HG03565 (cell line): ENCODE measurements around the gene NPIPB12.
"Not testable (repeated sequence)": the region's sequence is repeated elsewhere in the genome, so short reads cannot be mapped to it uniquely, and the experiment has no call there.

Source experiments
- ATAC-seq: cut with Tn5 transposase; IDR thresholded peaks from one replicate; pipeline ENCODE4 v1.9.1; 2021; ENCODE audit warnings: mild to moderate bottlenecking, moderate library complexity; ENCODE audit not compliant: unreplicated experiment

NPIPB12 gene

DNA sequence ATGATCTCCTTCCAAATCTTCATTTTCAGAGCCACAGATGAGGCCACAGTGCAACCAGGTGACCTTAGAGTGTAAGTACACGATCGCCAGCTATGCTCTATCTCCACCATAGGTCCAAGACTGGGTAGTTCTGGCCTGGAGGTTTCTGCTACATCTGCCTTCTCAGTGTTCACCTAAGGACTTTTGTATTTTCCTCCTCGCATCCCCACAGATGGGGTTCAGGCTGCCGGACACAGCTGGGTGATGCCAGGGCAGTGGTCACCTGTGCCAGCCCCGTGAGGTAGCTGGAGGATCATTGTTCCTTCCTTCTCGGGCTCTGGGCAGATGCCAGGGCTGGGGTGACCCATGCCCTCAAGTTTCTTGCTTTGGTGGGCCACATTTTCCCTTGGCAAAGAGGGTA, at the start of gene NPIPB12:
Gene NPIPB12 (minus strand): TSS at position 101 of the 400 bp plus-strand sequence.
- not testable (repeated sequence) for ATAC-seq

GRCh38 chr16:29521520-29521919, 15.3 kb upstream of the NPIPB12 start:
- ATAC-seq: not testable (repeated sequence)

DNA sequence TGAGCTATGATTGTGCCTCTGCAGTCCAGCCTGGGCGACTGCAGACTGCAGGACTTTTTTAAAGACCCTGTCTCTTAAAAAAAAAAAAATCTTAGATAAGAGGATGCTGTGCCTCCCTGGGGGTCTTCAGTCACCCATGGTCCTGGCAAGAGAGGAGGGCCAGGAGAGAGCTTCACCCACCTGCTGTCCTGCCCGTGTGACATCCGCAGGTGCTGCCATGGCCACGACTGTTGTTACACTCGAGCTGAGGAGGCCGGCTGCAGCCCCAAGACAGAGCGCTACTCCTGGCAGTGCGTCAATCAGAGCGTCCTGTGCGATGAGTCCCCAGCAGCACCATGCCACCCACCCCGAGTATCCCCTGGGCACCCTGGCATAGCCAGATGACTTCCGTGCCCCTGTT, 23.9 kb downstream of the NPIPB12 start:
- ATAC-seq: not testable (repeated sequence)

DNA sequence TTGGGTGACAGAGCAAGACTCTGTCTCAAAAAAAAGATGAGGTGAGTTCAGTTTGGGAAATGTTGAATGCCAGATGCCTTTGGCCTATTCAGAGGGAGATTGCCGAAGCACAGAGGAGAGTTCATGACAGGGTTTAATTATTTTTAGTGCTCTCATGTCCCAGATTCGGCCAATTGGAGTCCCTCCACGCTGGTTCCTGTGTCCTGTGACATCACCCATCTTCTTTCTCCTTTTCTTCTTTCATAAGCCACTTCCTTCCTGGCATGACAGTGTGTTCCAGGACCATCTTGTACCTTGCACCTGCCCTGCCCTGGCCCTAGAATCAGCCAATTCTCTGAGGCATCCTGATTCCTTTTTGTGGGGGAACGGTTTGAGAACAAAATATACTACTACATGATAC, 34.1 kb downstream of the NPIPB12 start:
- not testable (repeated sequence) for ATAC-seq

DNA sequence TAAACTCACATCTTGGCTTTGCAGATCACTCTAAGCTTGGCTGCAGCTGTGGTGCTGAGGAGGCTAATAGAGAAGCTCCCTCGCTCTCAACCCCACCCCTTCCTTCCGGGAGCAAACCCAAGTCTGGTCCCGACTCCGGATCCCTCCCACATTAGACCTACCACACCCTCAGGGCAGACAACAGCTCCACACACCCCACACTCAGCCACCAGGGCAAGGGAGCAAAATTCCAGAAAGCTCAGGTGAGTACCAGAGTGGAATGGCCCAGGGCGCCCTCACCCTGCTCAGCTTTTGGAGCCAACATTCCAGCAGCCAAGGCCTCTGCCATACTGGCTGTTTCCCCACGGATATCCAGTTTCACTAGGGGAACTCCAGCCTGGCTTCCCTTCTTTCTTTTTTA, 36.5 kb downstream of the NPIPB12 start:
- not testable (repeated sequence) for ATAC-seq

- ATAC-seq: not testable (repeated sequence)
Observed at GRCh38 chr16:29467654-29468366, 38.4 kb downstream of the NPIPB12 start.

GRCh38 chr16:29466904-29467303, 39.3 kb downstream of the NPIPB12 start:
- ATAC-seq: not testable (repeated sequence)

DNA sequence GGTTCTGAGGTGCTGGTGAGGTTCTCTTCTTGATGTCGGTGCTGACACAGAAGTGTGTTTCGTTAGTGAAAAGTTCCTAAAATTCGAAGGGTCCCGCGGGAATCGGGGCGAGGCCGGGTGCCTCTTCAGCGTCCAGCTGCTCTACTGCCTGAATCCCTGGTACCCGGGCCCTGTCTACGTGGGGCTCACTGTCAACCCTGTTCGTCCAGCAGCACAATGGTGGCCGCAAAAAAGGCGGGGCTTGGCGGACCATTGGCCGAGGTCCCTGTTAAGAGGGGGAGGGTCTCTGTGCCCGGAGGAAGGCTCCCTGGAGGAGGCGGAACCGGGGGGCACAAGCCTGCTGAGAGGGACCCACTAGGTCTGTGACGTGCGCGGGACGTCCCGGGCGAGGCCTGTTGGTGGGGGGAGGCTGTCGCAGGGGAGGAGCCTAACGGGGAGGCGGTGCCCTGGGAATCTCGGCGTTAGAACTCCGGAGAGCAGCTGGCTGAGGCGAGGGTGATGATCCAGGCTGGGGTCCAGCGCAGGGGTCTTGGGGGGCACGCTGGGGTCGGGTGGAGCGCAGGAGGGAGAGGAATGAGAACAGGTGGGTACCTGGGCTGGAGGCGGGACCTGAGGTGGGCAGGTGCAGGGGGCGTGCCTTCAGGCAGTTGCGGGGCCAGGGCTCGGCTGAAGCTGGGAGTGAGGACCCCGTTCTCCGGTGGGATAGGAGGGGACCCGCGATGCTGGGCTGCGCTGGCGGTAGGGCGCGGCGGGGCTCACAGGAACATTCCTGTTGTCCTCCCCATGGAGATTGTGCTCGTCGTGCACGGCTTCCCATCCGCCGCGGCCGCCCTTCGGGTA, 40.0 kb downstream of the NPIPB12 start:
- not testable (repeated sequence) for ATAC-seq

- ATAC-seq: not testable (repeated sequence)
Observed at GRCh38 chr16:29460647-29461030, 45.6 kb downstream of the NPIPB12 start.

DNA sequence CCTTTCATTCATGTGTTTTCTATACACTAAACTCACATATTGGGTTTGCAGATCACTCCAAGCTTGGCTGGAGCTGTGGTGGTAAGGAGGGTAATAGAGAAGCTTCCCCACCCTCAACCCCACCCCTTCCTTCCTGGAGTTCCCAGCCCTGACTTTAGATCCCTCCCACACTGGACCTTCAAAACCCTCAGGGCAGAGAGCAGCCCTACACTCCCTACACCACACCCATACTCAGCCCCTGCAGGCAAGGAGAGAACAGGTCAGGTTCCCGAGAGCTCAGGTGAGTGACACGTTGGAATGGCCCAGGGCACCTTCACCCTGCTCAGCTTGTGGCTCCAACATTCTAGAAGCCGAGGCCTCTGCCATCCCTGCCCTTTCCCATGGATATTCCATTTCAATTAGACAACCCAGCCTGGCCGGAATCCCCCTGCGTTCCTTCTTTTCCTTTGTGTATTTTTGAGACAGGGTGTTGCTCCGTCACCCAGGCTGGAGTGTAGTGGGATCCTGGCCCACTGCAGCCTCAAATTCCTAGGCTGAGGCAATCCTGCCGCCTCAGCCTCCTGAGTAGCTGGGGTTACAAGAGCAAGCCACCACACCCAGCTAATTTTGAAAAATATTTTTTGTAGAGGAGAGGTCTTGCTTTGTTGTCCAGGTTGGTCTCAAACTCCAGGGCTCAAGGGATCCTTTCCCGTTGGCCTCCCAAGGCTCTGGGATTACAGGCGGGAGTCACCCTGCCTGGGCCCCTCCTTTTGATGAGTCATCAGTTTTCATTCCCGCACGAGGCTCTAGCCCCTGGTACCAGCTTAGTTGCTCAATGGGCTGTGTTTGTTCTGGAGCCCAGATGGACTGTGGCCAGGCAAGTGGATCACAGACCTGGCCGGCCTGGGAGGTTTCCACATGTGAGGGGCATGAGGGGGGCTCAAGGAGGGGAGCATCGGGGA, 46.2 kb downstream of the NPIPB12 start, which contains the start of gene SULT1A4:
Gene SULT1A4 (plus strand): TSS at position 208 of the 941 bp plus-strand sequence. CDS start 1,473 bp downstream, outside the sequence.
- ATAC-seq: not testable (repeated sequence)

GRCh38 chr16:29457660-29458059, 48.5 kb downstream of the NPIPB12 start:
- ATAC-seq: not testable (repeated sequence)

- peak; percentile 36 for ATAC-seq
Observed at GRCh38 chr16:29454828-29455227, 51.4 kb downstream of the NPIPB12 start.

DNA sequence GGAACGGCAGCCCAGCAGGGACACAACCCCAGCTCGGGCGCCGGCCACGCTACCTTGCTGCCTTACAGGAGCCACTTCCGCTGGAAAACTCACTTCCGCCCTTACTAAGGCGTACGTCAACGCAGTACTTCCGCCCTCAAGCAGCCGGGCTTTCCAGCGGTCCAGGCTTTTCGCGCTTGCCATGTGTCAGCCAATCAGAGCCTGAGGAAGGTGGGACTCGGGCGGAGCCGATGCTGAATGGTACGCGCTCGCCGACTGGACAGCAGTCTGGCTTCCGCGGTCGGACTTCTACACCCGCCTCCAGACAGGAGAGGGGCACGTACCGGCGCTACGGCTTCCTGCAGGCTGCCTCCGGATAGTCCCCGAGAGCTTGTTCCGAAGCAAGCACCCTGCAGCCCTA, 51.9 kb downstream of the NPIPB12 start, which contains the start of the genes BOLA2 and SLX1B:
Gene BOLA2 (minus strand): TSS at position 83 of the 400 bp plus-strand sequence. CDS start 98 bp downstream, outside the sequence.
Gene SLX1B (plus strand): TSS at position 265 of the 400 bp plus-strand sequence.
- peak; percentile 90 for ATAC-seq

GRCh38 chr16:29453754-29454153, 52.5 kb downstream of the NPIPB12 start:
- ATAC-seq: not testable (repeated sequence)
